ENCODE data around the gene BTC.
"Not testable (repeated sequence)": the region's sequence is repeated elsewhere in the genome, so short reads cannot be mapped to it uniquely, and the experiment has no call there.

The BTC gene

GRCh38 chr4:74794382-74795010 lies at the start of gene BTC:
Gene BTC (minus strand): TSS chr4:74794523. CDS start chr4:74794325, 198 bp downstream.
- no peak for DNase-seq

- DNase-seq: no peak
Observed at GRCh38 chr4:74840936-74841509, 46.7 kb upstream of the BTC start.

DNA sequence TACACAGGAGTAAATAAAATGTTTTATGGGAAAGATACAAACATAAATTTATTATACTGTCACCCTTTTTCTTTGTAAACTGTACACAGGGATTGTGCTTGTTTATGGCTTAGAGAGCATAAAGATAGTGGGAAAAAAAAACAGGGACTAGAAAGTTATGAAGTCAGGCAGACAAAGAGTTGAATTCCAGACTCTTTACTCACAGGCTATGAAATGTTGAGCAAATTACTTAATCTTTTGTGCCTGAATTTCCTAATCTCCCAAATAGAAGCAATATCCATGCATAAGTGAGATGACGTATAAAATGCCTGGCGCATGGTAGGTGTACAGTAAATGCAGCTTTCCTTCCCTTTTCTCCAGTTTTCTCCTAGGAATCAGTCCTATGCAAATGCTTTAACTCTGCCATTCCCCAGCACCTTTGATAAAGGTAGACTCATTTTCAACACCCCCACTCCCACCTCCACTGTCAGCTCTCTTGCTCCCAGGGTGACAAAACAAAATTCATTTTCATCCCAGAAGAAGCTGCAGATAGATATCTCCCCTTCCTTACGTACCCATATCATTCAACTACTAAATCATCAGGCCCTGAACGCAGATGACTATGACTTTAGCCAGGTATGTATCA lies 44.5 kb upstream of the BTC start:
- no peak for DNase-seq

- DNase-seq: no peak
Observed at GRCh38 chr4:74830928-74831327, 36.6 kb upstream of the BTC start.

DNA sequence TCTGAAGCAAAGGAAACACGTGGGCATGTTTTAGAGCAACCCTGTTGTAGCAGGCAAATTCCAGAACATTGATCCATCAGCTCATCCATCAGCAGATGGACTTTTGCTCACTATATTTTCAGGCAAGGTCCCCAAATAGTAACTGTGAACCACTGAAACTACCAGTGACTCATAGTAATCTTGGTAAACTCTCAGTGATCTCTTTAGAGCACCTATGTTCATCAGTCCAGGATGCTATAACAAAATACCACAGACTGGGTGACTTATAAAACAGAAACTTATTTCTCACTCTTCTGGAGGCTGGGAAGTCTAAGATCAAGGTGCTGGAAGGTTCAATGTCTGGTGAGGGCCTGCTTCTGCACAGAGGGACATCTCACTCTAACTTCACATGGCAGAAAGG lies 28.9 kb upstream of the BTC start:
- no peak for DNase-seq

- no peak for DNase-seq
Observed at GRCh38 chr4:74822603-74823002, 28.3 kb upstream of the BTC start.

- no peak for DNase-seq
Observed at GRCh38 chr4:74821541-74821940, 27.2 kb upstream of the BTC start.

DNA sequence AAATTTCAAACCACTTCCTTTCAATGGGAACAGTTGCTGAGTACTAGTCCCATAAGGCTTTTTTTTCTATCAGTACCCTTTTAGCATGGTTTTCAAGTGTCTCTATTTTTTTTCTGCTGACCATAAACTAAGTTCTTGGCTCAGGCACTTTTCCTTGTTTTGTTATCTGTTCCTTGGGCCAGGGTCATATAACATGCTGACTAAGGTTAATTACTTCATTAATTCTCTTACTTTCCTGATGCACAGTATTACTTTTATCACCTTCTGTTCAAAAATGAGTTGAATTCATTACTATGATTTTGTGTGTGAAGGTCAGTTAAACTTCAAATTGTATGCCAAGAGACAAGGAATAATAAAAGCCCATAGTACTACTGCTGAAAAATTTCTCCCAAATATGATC lies 19.7 kb upstream of the BTC start:
- DNase-seq: no peak

- DNase-seq: not testable (repeated sequence)
Observed at GRCh38 chr4:74812056-74812455, 17.7 kb upstream of the BTC start.

- DNase-seq: no peak
Observed at GRCh38 chr4:74805601-74806000, 11.3 kb upstream of the BTC start.

DNA sequence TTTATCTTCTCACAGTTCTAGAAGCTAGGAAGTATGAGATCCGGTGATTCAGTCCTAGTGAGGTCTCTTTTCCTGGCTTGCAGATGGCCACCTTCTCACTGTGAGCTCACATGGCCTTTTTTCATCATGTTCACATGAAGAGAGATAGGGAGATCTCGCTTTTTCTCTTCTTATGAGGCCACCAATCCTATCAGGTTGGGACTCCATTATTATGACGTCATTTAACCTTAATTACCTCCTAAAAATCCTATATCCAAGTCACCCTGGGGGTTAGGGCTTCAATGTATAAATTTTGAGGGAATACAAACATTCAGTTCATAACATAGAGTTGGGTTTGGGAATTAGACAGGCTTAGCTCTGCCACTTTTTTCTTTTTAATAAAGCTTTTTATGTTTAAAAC lies 6.0 kb upstream of the BTC start:
- DNase-seq: no peak

GRCh38 chr4:74796631-74797030 lies 2.3 kb upstream of the BTC start:
- DNase-seq: no peak

GRCh38 chr4:74793757-74794381 lies 454 bp downstream of the BTC start:
- no peak for DNase-seq

DNA sequence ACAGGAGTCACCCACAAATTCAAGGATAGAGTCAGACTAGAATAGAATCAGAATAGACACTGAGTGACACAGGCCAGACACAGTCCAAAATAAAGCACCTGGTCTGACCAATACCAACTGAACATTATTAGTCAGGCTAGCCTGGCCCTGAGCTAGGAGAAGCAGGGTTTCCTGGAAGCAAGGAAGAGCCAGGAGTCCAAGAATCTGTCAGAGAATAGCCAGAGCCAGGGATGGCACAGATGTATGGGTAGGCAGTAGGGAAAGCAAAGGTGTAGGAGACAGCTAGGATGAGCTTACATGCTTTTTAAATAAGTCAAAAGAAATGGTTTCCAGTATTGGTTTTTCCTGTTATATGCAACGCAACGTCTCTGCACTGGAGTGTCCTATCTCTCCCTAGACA lies 3.7 kb downstream of the BTC start:
- DNase-seq: no peak

DNA sequence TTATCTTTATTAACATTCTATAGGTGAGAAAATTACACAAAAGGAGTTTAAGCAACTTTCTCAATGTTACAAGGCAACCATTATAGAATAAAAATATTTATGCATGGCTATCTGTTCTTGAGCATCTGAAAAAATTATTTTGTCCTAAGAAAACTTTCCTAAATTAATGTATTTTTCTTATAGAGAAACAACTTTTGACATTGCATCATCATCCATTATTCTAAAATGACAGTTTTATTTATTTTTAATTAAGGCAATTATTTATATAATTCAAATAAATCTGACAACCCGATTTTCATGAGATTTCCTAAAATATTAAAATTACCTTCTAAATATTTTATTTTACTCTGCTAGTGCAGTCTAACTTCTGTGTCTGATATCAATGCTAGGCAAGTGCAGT lies 4.8 kb downstream of the BTC start:
- DNase-seq: no peak

GRCh38 chr4:74777531-74777930 lies 16.8 kb downstream of the BTC start:
- DNase-seq: no peak

DNA sequence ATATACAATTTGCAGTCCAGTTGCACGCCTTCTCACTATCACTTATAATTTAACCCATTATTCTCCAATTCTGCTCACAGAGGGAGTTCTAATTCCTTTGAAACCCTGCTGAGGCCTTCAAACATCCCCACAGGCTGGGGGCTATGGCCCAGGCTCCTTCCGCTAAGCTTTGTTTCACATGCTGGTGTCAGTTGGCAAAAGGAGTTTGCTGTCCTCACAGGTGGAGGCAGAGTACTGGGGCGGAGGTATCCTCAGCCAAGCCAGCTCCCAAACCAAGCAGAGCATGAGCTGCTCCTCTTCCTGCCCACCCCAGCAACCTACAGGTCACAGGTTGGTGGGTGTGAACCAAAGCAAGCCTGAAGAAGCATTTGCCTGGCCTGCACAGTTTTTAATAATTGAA lies 21.5 kb downstream of the BTC start:
- no peak for DNase-seq

DNA sequence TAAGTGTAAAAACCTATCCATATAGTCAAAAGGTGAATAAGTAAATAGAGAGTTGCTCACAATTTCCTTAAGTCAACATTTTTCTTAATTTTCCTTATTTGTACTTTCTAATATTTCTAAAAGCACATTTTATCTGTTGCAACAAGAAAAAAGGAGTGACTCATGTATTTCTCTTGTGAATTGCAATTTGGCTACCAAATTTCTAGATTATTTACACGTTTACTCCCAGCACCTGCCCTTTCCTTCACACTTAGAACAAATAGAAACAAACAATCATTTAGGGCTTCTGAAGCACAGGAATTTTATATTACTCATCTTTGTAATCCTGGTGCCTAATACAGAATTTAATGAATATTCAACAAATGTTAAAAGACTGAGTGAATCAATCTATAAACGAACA lies 22.2 kb downstream of the BTC start:
- no peak for DNase-seq

- no peak for DNase-seq
Observed at GRCh38 chr4:74770226-74770910, 24.0 kb downstream of the BTC start.

DNA sequence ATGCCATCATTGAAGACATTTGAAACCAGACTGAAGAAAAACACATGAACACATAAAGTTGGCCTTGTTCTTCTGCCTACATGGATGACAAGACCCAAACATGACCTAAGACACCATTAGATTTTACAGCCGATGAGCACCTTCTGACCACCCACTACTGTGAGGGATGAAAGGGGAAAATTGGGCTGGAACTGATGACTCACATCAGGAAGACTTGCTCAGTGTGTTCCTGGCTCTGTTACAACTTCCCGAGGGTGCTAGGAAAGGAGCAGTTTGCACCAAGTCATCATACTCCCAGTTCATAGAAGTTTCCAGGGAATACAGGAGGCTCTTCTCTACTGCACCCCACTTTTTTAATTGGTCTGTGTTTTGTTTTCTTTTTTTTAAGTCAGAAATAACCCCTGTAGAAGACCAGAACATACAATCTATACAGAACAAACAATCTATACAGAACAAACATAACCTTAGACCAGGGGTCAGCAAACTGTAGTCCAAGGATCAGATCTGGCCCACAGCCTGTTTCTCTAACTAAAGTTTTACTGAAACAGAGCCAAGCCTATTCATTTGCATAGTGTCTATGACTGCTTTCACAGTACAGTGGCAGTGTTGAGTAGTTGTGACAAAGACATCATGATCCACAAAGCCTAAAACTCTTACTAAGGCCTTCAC lies 25.3 kb downstream of the BTC start:
- DNase-seq: no peak

- no peak for DNase-seq
Observed at GRCh38 chr4:74764119-74764518, 30.2 kb downstream of the BTC start.

- no peak for DNase-seq
Observed at GRCh38 chr4:74758551-74759145, 35.7 kb downstream of the BTC start.

DNA sequence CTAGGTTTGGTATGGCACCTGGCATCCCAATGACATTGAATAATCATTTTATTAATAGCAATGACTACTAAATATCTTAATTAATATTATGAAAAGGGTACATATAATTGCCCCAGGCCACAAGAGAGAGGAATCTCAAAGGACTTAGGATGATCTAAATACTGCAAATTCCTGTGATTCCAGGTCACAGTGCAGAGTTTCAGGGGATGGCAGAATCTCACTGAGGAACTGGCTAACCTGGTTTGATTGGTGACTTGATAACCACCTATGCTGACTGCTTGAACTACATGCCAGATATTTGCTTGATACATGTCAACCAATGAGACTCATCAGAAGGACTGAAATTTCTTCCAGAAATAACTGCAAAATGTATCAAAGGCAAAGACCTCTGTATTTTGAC lies 37.2 kb downstream of the BTC start:
- no peak for DNase-seq

Measured in NCI-H1417 treated with DMSO at 0.1 percent for 48 hours (cell line).